HL-60 (cell line): ENCODE results near the gene EPB41L3.

ENCODE experiments used
- GABPA ChIP-seq: IDR thresholded peaks from 2 replicates; pipeline ENCODE4 v1.6.1; 2012; ENCODE audit warnings: low read depth
- POLR2AphosphoS5 ChIP-seq: IDR thresholded peaks from 2 replicates; pipeline ENCODE4 v1.6.1; 2012; ENCODE audit warnings: low read depth
- SPI1 ChIP-seq: IDR thresholded peaks from 2 replicates; pipeline ENCODE4 v1.6.1; 2012; ENCODE audit warnings: low read depth, mild to moderate bottlenecking, borderline replicate concordance
- TF ChIP-seq, protein P1 (sequence below): IDR thresholded peaks from one replicate; pipeline ENCODE4 v1.5.1; 2011; ENCODE audit warnings: low read length, control low read depth, inconsistent platforms; ENCODE audit not compliant: insufficient read depth
- TF ChIP-seq, protein P2 (sequence below): IDR thresholded peaks from 2 replicates; pipeline ENCODE4 v1.6.1; 2012; ENCODE audit warnings: low read depth; ENCODE audit not compliant: insufficient replicate concordance

- TF ChIP-seq, protein P1, sequence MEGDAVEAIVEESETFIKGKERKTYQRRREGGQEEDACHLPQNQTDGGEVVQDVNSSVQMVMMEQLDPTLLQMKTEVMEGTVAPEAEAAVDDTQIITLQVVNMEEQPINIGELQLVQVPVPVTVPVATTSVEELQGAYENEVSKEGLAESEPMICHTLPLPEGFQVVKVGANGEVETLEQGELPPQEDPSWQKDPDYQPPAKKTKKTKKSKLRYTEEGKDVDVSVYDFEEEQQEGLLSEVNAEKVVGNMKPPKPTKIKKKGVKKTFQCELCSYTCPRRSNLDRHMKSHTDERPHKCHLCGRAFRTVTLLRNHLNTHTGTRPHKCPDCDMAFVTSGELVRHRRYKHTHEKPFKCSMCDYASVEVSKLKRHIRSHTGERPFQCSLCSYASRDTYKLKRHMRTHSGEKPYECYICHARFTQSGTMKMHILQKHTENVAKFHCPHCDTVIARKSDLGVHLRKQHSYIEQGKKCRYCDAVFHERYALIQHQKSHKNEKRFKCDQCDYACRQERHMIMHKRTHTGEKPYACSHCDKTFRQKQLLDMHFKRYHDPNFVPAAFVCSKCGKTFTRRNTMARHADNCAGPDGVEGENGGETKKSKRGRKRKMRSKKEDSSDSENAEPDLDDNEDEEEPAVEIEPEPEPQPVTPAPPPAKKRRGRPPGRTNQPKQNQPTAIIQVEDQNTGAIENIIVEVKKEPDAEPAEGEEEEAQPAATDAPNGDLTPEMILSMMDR = no peak
- TF ChIP-seq POLR2AphosphoS5 = no peak
- TF ChIP-seq, protein P2, sequence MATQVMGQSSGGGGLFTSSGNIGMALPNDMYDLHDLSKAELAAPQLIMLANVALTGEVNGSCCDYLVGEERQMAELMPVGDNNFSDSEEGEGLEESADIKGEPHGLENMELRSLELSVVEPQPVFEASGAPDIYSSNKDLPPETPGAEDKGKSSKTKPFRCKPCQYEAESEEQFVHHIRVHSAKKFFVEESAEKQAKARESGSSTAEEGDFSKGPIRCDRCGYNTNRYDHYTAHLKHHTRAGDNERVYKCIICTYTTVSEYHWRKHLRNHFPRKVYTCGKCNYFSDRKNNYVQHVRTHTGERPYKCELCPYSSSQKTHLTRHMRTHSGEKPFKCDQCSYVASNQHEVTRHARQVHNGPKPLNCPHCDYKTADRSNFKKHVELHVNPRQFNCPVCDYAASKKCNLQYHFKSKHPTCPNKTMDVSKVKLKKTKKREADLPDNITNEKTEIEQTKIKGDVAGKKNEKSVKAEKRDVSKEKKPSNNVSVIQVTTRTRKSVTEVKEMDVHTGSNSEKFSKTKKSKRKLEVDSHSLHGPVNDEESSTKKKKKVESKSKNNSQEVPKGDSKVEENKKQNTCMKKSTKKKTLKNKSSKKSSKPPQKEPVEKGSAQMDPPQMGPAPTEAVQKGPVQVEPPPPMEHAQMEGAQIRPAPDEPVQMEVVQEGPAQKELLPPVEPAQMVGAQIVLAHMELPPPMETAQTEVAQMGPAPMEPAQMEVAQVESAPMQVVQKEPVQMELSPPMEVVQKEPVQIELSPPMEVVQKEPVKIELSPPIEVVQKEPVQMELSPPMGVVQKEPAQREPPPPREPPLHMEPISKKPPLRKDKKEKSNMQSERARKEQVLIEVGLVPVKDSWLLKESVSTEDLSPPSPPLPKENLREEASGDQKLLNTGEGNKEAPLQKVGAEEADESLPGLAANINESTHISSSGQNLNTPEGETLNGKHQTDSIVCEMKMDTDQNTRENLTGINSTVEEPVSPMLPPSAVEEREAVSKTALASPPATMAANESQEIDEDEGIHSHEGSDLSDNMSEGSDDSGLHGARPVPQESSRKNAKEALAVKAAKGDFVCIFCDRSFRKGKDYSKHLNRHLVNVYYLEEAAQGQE = no peak
- no peak for TF ChIP-seq GABPA
- TF ChIP-seq SPI1 = no peak
These were observed 66.6 kb downstream of the EPB41L3 start for GRCh38 chr18:5476961-5477800.
